C4-2B (cell line): ENCODE results near the gene THADA.

ENCODE experiments used
- ZFX ChIP-seq: fragments of 450-650 bp; IDR thresholded peaks from 2 replicates; pipeline ENCODE4 v1.6.1; 2017
- TF ChIP-seq, protein P1 (sequence below): fragments of 450-650 bp; conservative IDR thresholded peaks from 2 replicates; pipeline ENCODE4 v1.5.1; 2017; ENCODE audit warnings: mild to moderate bottlenecking

DNA sequence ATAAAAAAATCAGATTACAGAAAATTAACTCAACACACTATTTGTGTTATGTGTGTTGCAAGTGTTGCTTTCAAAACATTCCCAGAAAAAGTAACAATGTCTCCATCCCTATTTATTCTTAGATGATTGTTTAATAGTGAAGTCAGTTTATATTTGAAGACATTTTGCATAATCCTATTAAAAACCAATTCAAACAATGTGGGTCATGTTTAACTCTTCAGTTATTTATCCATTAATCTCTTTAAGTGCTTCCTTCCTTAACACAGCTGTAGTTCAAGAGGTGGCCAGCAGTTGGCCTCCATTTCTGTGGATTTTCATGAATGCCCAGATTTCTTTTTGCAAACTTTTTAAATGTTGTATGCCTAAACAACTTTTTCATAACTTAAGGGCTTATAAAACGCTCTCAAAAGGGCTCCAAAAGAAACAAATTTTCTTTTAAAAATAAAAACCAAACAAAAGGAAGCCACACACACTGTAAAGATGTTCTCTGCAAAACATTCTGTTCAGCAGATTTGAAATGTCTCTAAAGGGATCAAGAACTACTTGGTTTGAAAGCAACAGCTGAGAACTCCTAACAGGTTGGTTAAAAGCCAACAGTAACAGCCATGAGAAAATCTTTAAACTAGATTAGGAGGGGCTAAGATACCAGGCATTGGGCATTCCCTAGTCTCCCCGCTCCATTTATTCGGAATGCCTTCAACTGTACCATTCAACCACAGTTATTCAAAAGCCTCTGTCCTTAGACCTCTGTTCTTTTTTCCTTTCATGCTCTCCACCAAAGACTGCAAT lies 71.5 kb downstream of the THADA start:
- TF ChIP-seq, protein P1, sequence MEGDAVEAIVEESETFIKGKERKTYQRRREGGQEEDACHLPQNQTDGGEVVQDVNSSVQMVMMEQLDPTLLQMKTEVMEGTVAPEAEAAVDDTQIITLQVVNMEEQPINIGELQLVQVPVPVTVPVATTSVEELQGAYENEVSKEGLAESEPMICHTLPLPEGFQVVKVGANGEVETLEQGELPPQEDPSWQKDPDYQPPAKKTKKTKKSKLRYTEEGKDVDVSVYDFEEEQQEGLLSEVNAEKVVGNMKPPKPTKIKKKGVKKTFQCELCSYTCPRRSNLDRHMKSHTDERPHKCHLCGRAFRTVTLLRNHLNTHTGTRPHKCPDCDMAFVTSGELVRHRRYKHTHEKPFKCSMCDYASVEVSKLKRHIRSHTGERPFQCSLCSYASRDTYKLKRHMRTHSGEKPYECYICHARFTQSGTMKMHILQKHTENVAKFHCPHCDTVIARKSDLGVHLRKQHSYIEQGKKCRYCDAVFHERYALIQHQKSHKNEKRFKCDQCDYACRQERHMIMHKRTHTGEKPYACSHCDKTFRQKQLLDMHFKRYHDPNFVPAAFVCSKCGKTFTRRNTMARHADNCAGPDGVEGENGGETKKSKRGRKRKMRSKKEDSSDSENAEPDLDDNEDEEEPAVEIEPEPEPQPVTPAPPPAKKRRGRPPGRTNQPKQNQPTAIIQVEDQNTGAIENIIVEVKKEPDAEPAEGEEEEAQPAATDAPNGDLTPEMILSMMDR = peak; percentile 52
- TF ChIP-seq ZFX = no peak
